Midbrain (tissue), 1 donor: ENCODE data around the gene ARID1B.
"Not testable (repeated sequence)": the region's sequence is repeated elsewhere in the genome, so short reads cannot be mapped to it uniquely, and the experiment has no call there.

Experiments
- DNase-seq: peaks from one replicate; lab custom pipeline; 2025; lab: John Stamatoyannopoulos, UW

Gene ARID1B

DNA sequence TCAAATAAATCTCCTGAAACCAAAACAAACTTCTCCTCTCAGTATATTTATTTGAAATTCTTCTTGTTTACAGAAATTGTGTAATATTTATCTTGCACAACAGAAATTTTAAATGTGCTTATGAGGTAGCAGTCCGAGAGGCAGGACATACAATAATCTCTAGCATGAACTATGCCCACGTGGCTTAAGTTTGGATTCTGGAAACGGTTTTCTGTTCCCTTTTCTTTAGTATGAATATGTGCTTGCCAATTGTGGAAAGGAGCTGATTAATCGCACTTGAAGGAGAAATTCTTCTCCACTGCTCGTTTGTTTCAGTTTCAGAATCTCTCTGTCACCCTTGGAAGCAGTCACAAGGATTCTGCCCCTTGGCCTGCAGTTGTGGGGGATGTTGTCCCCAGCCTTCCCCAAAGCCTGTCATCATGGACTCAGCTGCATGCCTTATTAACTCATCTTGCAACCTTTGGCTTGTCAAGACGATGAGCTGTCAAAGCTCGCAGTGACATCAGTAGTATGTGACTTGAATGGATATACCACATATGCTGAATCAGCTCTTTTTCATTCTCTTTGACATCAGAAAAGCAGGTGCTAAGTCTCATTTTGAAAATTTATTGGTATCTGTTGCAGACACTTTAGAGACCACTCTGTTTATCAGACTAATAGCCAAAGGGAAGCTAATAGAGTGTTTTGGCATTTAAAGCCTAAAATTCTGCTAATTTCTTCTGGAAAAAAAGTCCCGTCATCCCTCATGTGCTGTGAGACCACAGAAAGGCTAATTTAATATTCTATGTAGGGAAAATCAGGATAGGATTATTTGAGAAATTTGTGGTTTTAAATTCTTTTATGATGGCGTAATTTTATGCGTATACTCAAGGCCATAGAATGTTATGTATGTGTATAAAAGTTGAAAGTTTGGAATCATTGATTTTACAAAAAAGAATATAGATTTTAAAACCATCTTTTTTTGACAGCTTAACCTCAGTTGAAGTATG, 186.8 kb downstream of the ARID1B start:
- DNase-seq, result peak; percentile 50

DNA sequence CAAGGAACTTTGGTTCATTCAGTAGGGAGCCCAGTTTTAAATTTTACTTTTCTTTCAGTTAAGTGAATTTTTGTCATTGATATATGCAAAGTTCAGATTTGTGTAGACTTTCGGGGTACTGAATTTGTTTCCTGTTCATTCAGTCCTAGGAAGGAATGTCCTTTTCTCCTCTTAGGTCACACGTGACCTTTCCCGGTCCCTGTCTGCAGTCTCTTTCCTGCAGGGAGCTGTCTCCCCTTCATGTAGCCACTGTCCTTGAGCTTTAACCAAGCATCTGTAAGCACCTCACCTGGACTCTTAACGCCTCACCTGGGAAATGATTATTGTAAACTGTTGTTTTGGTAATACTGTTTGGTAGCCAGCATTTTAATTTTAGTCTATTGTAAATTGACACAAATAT, 190.7 kb downstream of the ARID1B start:
- no peak for DNase-seq

DNA sequence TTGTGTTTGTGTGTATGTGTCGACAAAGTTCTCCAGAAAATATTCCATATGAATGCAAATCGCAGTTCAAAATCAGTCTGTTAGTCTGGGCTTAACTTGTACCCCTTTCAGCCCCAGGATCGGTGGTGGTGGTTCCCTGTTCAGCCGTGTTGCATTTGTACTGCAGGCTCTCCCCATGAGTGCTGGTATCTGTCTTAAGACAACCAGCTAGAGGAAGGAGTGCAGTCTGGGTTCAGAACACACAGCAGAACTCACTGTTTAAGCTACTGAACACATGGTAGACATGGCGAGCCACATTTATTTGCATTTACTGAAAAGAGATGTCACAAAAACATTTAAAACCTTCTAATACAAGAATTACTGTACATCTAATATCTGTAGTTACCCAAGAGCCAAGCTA, 192.1 kb downstream of the ARID1B start:
- DNase-seq, result no peak

DNA sequence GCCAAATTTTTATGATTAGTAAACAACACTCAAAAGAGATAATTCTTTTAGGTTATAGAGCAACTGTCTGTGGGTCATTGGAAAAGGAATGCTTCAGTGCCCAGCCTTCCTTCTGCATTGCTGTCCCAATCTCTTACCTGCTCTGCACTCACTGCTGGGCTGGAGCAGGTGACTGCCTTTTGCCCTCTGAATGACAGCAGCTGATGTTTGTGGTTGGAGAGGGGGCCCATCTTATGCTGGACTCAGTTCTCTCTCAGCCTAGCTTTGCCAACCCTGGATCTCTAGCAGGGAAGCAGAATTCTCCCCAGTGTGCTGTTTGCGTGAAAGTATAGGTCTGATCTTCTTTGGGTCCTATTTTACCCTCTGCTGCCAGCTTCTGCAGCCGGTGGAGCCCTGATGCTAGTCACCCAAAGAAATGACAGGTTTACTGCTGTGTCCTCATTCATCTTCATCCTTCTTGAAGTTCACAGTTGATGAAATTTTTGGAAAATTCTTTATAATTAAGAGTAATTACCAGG, 193.5 kb downstream of the ARID1B start:
- no peak for DNase-seq

DNA sequence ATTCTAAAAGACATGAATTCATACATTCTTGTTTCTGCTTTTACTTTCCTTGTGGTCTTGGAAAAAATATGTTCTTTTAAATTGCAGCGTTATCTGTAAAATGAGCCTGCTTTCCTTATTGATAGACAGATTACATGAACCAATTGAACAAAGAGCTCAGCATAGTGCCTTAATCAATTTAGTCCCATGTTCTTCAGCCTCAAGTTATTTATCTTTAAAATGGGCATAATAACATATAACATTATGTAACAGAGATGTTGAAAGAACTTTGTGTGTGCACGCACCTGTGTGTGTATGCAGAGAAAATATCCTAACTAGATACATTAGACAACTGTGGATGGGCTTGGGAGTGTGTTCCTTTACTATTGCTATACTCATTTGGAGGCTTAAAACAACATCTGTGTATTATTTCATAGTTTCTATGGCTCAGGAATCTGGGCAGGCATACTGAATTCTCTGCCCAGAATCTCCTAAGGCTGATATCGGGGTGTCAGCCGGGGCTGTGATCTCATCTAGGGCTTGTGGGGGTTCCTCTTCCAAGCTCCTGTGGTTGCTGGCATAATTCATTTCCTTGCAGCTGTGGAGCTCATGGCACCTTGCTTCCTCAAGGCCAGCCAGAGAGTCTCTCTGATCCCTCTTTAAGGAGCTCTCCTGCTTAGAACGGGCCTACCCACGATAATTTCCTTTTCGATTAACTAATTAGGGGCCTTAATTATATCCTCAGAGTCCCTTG, 194.1 kb downstream of the ARID1B start:
- DNase-seq, result no peak

DNA sequence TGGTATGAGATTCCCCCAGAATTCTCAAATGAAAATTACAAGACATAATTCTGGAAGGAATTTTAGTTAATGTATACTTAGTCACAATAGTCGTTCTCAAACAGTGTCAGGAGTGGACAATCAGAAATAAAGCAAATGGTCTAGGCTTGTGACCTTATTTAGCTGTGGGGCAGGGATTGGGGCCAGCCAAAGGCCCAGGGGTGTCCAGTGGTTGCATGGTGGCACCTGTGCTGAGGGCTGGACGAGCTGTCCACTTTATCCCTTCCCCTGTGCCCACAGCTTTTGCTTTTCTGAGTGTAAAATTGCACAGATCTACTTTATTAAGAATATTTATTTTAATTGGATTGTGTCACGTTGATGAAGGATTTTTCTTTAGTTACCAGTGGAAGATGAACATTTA, 195.0 kb downstream of the ARID1B start:
- no peak for DNase-seq

DNA sequence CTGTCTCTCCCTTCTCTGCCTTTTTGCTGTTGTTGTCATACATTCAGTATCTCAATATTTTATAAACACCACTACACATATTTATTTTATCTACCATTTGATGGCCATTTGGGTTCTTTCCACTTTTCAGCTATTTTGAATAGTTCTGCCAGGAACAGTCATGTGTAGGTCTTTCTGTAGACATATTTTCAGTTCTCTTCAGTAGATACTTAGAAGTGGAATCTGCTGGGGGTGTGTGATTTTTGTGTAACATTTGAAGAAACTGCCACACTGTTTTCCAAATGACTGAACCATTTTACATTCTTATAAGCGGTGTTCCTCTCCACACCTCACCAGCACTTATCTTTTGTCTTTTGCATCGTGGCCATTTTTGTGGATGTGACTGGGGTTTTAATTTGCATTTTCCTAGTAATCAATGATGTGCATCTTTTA, 197.7 kb downstream of the ARID1B start:
- DNase-seq, result no peak

DNA sequence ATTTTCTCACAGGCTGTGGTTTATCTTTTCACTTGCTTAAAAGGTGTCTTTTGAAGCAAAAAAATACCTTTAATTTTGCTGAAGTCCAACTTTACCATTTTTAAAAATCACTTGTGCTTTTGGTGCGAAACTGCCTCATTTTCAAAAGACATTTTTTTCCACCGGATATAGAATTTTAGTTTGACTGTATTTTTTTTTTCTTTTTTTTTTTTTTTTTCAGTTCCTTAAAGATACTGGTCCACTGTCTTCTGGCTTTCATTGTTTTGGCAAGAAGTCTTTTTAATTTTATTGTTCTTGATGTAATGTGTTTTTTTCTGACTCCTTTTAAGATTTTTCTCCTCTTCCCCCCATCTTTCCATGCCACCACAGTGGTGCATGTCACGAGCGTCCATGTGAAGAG, 198.2 kb downstream of the ARID1B start:
- no peak for DNase-seq

DNA sequence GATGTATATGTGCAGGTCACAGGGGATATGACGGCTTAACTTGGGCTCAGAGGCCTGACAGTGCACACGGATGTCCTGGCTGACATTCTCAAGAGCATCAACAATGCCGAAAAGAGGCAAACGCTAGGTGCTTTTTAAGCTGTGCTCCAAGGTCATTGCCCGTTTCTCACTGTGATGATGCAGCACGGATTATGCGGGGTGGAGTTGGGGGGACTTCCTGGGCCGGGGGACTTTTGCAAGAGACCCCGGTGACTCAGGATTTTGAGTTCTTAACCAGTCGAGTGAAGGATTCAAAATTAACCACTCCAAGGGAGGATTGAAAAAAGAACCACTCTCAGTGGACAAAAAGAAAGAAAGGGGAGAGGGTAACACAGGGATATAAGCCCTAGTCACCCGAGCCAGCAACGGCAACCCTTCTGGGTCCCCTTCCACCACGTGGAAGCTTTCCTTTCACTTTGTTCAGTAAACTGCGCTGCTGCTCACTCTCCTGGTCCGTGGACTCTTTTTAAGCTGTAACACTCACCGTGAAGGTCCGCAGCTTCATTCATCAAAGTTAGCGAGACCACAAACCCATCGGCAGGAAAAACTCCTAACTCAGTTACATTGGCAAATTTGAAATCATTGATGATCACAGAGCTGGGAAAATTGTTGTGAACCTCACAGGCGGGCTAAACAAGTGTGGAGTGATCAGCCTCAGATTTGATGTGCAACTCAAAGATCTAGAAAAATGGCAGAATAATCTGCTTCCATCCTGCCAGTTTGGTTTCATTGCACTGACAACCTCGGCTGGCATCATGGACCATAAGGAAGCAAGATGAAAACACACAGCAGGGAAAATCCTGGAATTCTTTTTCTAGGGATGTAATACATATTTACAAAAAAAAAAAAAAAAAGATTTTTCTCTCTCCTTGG, 199.3 kb downstream of the ARID1B start:
- DNase-seq, result peak; percentile 21

DNA sequence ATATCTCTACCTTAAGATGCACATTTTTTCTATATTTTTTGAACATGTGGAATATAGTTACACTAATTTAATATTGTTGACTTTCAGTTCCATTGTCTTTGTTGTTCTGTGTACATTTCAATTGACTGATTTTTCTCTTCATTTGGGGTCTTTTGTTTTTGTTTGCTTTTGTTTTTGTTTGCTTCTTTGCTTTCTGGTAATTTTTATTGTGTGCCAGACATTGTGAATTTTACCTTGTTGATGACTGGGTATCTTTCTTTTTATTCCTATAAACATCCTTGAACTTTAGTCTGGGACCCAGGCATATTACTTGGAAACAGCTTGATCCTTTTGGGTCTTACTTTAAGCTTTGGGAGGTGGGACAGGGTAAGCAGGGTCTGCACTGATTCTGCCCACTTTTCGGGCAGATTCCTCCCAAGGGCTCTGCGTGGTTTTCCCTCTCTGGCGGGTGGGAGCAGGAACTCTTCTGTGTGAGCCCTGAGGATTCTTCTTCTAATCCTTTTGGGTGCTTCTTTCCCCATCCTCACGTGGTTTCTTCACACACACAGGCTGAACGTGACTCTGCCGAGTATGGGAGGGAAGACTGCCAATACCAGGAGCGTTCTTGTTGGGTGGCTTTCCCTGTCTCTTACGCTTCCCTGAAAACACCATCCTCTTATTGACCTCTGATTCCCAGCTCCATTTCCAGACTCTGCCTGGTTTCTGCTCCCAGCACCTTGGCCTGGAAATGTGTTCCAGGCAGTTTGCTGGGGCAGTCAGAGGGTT, 200.5 kb downstream of the ARID1B start:
- DNase-seq, result no peak

DNA sequence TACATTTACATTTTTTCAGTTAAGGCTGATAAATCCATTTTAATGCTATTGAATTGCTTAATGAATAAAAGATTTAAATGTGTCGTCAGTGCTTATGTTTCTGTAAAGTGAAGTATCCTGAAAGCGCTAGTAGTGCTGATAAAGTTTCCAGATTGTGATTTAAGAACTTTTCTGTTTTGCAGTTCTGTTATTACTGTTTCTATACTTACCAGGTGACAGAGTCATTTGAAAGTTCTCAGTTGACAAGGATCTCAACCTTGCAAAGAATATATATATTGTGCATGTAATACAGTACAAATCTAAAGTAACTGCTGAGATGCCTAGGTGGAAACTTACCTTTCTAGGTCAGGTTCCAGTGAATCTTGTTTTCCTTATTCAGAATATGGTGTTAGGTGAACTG, 201.8 kb downstream of the ARID1B start:
- DNase-seq, result no peak

DNA sequence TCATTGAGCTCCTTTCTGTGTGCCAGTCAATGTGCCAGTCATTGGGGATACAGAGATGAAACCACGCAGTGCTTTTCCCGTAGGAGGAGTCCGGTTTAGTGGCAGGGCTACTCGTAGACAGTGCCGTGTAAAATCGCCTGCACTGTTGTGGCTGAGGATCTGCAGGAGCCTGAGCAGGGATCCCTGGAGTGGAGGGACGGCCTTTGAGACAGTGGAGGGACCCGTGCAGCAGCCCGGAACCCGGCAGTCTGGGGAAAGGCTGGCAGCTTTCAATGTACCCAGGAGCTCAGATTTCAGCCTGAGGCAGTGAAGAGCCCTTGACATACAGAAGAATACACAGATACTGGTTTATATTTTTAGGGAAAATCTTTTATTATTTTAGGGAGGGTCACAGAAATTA, 203.3 kb downstream of the ARID1B start:
- DNase-seq, result no peak

DNA sequence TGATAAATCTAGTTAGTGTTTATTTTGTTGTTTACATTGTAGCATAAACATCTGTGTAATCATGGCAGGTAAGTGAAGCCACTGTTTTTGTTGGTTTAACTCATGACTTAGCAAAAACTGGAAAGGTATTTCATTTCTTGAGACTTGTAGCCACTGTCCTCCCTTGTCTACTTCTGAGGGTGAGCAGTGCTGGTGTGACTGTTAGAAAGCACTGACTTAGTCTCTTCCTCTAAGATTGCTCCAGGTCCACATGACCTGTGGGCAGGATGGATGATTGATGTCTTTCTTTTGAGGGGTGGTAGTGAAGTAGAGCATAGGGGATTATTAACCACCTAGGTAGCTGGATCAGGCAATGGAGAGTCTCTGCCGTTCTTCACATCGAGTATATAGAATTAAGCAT, 203.8 kb downstream of the ARID1B start:
- no peak for DNase-seq

DNA sequence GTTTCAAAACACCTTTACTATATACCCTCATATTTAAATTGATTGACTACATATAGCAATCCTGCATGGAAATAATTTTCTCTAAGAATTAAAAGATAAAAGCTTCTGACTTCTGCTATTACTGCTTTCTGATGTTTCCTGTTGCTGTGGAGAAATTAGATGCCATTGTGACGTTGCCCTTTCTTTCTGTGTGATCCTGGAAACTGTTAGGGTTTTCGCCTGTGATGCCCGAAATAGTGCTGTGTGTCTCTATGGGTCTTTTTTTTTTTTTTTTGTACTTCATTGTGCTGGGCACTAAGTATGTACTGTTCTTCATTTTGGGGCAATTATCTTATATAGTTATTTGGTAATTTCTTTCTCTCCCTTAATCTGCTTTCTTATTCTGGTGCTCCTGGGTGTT, 205.0 kb downstream of the ARID1B start:
- no peak for DNase-seq

DNA sequence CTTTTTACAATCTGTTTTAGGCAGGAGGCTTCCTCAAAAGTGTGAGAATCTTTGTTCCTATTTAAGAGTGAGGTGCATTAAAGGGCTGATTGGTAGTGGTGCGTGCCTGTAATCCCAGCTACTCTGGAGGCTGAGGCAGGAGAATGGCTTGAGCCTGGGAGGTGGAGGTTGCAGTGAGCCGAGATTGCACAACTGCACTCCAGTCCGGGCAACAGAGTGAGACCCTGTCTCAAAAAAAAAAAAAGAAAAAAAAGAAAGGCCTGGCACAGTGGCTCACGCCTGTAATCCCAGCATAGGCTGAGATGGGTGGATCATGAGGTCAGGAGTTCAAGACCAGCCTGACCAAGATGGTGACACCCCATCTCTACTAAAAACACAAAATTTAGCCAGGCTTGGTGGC, 205.7 kb downstream of the ARID1B start:
- not testable (repeated sequence) for DNase-seq

DNA sequence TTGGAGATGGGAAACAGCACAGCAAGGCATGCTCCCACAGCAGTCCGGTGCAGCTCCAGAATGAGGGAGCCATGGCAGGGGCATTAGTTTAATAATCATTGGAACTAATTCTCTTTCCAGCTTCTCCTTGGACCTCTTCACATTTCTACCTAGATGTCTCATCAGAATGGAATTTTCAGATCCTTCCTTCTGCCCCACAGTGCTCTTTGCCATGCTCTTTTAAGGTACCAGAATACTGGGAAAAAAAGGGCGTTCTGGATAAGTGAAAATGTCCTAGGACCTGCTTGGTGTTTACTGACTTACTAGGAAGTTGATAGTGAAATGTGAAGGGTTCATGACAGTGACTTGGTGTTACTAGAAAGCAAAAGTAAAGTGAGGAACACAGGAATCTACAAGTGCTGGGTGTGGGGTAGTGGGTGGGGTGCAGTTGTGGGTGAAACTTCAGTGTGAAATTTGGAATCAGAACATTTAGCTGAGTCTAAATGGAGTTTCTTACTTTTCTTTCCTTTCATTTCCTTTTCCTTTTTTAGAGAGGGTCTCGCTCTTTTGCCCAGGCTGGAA, 207.1 kb downstream of the ARID1B start:
- DNase-seq, result no peak

DNA sequence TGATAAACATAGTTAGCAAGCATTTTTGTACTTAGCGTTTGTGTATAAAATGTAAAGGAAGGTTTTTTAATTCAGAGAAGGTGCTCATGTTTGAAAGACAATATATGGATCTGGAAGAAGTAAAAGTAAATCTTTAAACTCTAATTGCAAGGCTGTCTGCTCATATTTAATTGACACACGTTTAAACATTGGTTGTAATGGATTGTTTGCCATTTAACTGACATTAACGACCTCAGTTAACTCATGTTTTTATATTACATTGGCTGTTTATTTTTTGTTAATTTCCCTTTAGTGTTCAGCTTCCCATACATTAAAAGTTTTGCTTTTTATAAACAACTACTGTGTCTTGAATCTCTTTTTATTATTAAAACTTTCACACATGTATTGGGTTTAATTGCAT, 208.1 kb downstream of the ARID1B start:
- no peak for DNase-seq

DNA sequence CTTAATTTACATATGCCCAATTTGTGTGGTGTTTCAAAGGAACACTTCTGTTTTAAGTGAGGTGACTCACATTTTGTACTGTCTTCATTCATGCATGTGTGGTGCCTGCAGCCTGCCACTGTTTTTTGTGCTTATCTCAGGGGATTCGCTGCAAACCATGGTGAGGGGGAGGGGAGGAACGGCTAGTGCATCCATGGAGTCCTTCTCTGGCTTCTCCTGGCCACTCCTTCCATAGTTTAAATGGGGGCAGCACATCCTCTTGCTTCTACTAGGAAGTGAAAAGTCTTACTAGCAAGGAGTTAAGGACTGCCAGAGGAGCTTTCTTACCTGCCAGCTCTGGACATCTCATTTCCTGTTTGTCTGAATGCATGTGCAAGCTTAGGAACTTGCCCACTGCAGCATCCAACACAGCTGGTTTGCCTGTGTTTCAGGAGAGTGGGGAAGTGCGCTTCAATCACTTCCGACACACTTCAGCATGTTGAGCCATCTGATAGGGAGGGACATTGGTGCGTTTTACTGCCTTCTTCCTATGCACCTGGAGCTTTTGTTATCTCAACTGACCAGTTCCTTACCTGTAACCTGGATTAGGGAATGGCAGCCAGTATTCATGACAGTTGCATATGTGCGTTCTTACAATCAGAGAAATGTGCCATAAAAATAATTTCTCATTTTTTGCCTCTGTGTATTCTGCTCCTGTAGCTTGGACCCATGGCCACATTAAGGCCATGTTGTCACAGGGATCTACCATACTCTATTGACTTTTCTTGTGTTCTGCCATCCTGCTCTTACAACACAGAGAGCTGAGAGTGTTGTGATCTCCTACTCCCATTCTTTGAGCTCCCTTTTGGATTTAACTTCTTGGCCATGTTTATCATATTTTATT, 211.3 kb downstream of the ARID1B start:
- DNase-seq, result no peak

DNA sequence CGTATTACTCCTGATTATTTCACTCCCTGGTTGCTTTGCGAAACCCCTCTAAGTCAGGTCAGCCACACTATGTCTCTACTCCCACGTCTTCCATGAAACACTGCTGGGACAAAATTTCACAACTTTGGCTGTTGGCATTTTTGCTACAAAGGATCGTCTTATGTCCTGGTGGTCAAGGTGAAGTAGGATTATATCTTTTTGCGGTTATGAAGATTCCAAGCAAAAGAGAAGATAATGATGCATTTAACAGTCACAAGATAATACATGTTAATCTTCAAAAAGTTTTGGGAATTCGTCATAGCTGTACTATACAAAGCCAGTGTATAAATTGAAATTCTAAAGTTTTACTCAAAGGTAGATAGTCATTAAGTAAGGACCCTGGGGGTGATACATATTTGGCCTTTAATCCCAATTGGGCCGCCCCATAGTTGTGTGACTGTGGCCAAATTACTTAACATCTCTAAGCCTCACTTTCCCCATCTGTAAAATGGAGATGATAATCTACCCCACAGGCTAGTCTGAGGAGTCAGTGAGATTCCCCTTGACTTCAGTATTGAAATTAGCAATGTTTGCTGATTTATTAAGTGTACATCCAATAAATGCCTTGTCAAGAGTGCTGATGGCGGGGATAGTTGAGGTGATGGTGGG, 212.1 kb downstream of the ARID1B start:
- no peak for DNase-seq
